HepG2 (cell line): ENCODE results near the gene DCUN1D2. TPM values are rescaled to one million over a fixed set of nuclear protein-coding genes. Genes with fewer than 3 reads are reported as not detected.
A peak's percentile ranks its signal among the peaks of the same experiment; 100 is the strongest.

Experiments
- CC2D1A ChIP-seq: sonication (generic); formaldehyde crosslinking; IDR thresholded peaks from 2 replicates; pipeline ENCODE4 v1.8.1; 2023; ENCODE audit warnings: mild to moderate bottlenecking, missing genetic modification reagents
- CTCF ChIP-seq: sonication (generic); formaldehyde crosslinking; IDR thresholded peaks from 2 replicates; pipeline ENCODE4 v1.5.0; 2020; ENCODE audit warnings: mild to moderate bottlenecking, missing genetic modification reagents, moderate library complexity
- NFIC ChIP-seq: IDR thresholded peaks from 2 replicates; pipeline ENCODE4 v1.6.1; 2012; ENCODE audit warnings: mild to moderate bottlenecking, low read length, inconsistent platforms
- POGZ ChIP-seq: sonication (generic); formaldehyde crosslinking; IDR thresholded peaks from 2 replicates; pipeline ENCODE4 v1.4.0; 2020; ENCODE audit warnings: mild to moderate bottlenecking, missing genetic modification reagents
- STAG1 ChIP-seq: sonication (generic); formaldehyde crosslinking; IDR thresholded peaks from 2 replicates; pipeline ENCODE4 v1.4.0; 2020; ENCODE audit warnings: missing genetic modification reagents
- TCF12 ChIP-seq, 2 experiments: fragments of 450-650 bp in 1 of 2; sonication (generic) in 1 of 2; formaldehyde crosslinking in 1 of 2; IDR thresholded peaks; 2 replicates each; pipeline versions ENCODE4 v1.6.1 to v1.8.0; 2017 to 2022; ENCODE audit warnings: antibody characterized with exemption in 1 of 2, mild to moderate bottlenecking in 1 of 2, missing genetic modification reagents in 1 of 2, moderate library complexity in 1 of 2
- ZBTB33 ChIP-seq: sonication (generic); formaldehyde crosslinking; IDR thresholded peaks from 2 replicates; pipeline ENCODE4 v1.4.0; 2020; ENCODE audit warnings: missing genetic modification reagents
- ZFAT ChIP-seq: sonication (generic); formaldehyde crosslinking; conservative IDR thresholded peaks from 2 replicates; pipeline ENCODE4 v1.8.1; 2023; ENCODE audit warnings: missing genetic modification reagents, inconsistent platforms
- ZNF318 ChIP-seq: sonication (generic); formaldehyde crosslinking; IDR thresholded peaks from 2 replicates; pipeline ENCODE4 v1.4.0; 2020; ENCODE audit warnings: mild to moderate bottlenecking, missing genetic modification reagents
- polyA plus RNA-seq, 8 experiments: library from polyadenylated mRNA; depleted of rRNA in 3 of 8; stranded (reverse) in 7 of 8; unstranded in 1 of 8; fragments of >200 nt; fragmentation: Illumina TruSeq in 4 of 8; extraction: Trizol in 4 of 8; gene quantifications; 2 replicates each; pipeline versions ENCODE4 v1.2.1 to v1.2.3, GENCODE V29; 2011 to 2016; ENCODE audit warnings: low read depth in 4 of 8, missing spikeins in 1 of 8, mixed read lengths in 1 of 8; ENCODE audit not compliant: insufficient read depth in 1 of 8
- total RNA-seq, 5 experiments: library from RNA; depleted of rRNA; stranded (reverse); fragments of >200 nt; fragmentation: Illumina TruSeq; extraction: Trizol; gene quantifications; 2 replicates each; pipeline ENCODE4 v1.2.3, GENCODE V29; 2016; ENCODE audit warnings: low read depth in 1 of 5

Gene DCUN1D2
- total and polyA plus RNA-seq, 2 of the 13 experiments (the other 11 are each of a cell fraction or from before 2014, with no cell fraction given): 9.1 to 9.6 TPM

- TF ChIP-seq ZBTB33 (CRISPR knock-in tag): peak; percentile 40; the same call in 1 of the 2 replicates
- TF ChIP-seq ZFAT: no peak
- TF ChIP-seq STAG1: peak; percentile 55
- TF ChIP-seq POGZ (CRISPR knock-in tag): no peak
- TF ChIP-seq NFIC: no peak
- TF ChIP-seq CC2D1A (CRISPR knock-in tag): no peak
- TF ChIP-seq CTCF (CRISPR knock-in tag): peak; percentile 64
- TF ChIP-seq TCF12 (IDR thresholded peaks at IDR 0.05): no peak
- TF ChIP-seq TCF12 (CRISPR knock-in tag; IDR thresholded peaks at IDR 0.05): no peak
- TF ChIP-seq ZNF318 (CRISPR knock-in tag): no peak
These were observed 32.1 kb downstream of the DCUN1D2 start (continued) for GRCh38 chr13:113458253-113459065.
